Epithelial cell of proximal tubule (primary cell): ENCODE measurements around the gene DTX1. TPM values are rescaled to one million over a fixed set of nuclear protein-coding genes. Genes with fewer than 3 reads are reported as not detected.

Experiments
- DNase-seq: peaks from one replicate; pipeline ENCODE4 v3.0.0-alpha.2; 2011; ENCODE audit warnings: low read depth
- H3K4me3 ChIP-seq: 2 replicates; pipeline ENCODE4 v1.5.1; 2011; ENCODE audit warnings: low read depth, mild to moderate bottlenecking, low read length
- CTCF ChIP-seq: conservative IDR thresholded peaks from 2 replicates; pipeline ENCODE4 v1.5.1; 2012; ENCODE audit warnings: low read depth, mild to moderate bottlenecking, low read length
- total RNA-seq: library from RNA; depleted of rRNA; stranded (reverse); fragments of >200 nt; gene quantifications from 2 replicates; pipeline ENCODE4 v1.2.3, GENCODE V29; 2015

Gene DTX1
- total RNA-seq, 1 donor from 2014 or later, result not detected

- no peak for TF ChIP-seq CTCF
- no peak for DNase-seq
- no peak overlapping the region for H3K4me3 ChIP-seq
Observed at GRCh38 chr12:113044516-113044915, 12.0 kb upstream of the DTX1 start.

GRCh38 chr12:113048716-113049127 is 7.8 kb upstream of the DTX1 start:
- peak; percentile 79 for TF ChIP-seq CTCF
- DNase-seq, result no peak
- no peak overlapping the region for H3K4me3 ChIP-seq

- no peak for DNase-seq
- peak; percentile 87 for TF ChIP-seq CTCF
- H3K4me3 ChIP-seq, result no peak overlapping the region
Observed at GRCh38 chr12:113049976-113050742, 6.4 kb upstream of the DTX1 start.

- no peak for DNase-seq
- TF ChIP-seq CTCF, result no peak
- H3K4me3 ChIP-seq, result no peak overlapping the region
Observed at GRCh38 chr12:113050795-113051194, 5.7 kb upstream of the DTX1 start.

- TF ChIP-seq CTCF, result no peak
- H3K4me3 ChIP-seq, result no peak overlapping the region
- DNase-seq, result no peak
Observed at GRCh38 chr12:113051759-113052158, 4.8 kb upstream of the DTX1 start.

GRCh38 chr12:113052326-113052725 is 4.2 kb upstream of the DTX1 start:
- no peak overlapping the region for H3K4me3 ChIP-seq
- DNase-seq, result no peak
- TF ChIP-seq CTCF, result no peak

GRCh38 chr12:113054948-113055486 is 1.5 kb upstream of the DTX1 start:
- no peak for DNase-seq
- no peak for TF ChIP-seq CTCF
- H3K4me3 ChIP-seq, result no peak overlapping the region
